HG02840 (cell line): ENCODE data around the gene IL1RAP.
"Not testable (repeated sequence)": the region's sequence is repeated elsewhere in the genome, so short reads cannot be mapped to it uniquely, and the experiment has no call there.

ENCODE experiments used
- ATAC-seq: cut with Tn5 transposase; IDR thresholded peaks from one replicate; pipeline ENCODE4 v1.9.1; 2021; ENCODE audit warnings: mild to moderate bottlenecking, moderate library complexity, moderate number of reproducible peaks; ENCODE audit not compliant: unreplicated experiment, low FRiP score

IL1RAP gene

DNA sequence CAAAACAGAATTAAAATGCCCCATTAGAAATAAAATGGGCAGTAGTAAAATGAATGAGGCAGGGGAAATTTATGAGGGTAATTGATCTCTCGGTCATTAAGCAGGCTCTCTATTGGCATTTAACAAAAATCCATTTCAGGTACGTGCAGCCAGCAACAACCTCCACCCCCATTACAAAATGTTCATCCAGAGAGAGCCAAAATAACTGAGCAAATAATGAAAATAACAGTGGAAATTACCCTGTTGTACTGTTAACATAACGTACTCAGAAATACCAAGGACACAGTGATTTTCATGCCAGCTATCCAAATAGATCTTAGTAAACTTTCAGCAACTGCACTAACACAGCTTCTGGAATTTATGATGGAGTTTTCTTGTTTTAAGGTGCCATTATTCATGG is 127.7 kb downstream of the IL1RAP start:
- no peak for ATAC-seq

DNA sequence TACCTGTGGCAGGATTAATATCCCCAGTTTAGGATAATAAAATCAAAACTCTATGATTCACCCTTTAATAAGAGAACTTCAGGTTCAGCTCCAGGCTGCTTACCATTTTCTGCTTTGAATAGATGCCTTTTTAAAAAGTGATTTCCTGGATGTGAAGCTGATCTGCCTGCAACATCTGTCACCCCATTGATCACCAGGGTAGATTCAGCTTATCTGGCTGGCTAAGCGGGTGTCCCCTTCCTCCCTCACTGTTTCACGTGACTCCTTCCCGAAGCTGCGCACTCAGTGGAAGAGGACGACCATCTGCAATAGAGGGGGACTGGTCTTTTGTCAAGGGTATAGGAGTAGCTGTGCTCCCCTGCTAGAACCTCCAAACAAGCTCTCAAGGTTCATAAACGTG is 128.1 kb downstream of the IL1RAP start:
- ATAC-seq: no peak

DNA sequence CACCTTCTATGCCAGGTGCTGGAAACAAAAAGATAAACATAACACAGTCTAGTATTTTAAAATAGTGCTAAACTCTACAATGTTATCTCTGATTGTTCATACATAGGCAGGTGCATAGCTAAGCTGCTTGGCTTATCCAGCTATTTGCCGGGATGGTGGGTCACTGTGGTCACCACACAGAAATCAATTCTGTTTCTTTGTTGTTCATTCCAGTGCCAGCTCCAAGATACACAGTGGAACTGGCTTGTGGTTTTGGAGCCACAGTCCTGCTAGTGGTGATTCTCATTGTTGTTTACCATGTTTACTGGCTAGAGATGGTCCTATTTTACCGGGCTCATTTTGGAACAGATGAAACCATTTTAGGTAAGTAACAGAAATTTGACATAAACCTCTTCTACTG is 130.2 kb downstream of the IL1RAP start:
- ATAC-seq: no peak

- ATAC-seq: no peak
Observed at GRCh38 chr3:190644766-190645165, 130.9 kb downstream of the IL1RAP start.

DNA sequence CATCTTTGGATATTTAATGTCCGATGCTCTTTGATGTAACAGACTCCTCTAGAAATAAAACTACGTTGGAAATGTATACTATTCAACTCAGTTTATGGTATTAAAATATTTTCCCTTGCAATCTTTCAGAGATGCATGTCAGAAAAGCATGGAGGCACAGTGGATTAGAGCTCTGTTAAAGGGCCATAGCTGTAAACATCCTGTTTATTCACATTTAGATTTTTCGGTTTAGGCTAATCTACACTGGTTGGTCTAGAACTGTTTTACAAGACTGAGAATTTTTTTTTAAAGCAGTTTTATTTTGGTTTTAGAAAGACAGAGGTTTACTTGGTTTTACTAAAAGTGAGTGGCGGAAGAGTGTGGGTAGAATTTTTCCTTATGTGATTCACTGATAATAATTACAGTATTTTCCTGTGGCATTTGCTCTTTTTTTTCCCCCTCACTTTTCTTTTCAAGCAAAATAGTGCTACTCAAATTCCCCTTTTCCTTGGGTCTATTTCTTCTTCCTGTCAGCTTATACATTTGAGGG is 132.1 kb downstream of the IL1RAP start:
- no peak for ATAC-seq

DNA sequence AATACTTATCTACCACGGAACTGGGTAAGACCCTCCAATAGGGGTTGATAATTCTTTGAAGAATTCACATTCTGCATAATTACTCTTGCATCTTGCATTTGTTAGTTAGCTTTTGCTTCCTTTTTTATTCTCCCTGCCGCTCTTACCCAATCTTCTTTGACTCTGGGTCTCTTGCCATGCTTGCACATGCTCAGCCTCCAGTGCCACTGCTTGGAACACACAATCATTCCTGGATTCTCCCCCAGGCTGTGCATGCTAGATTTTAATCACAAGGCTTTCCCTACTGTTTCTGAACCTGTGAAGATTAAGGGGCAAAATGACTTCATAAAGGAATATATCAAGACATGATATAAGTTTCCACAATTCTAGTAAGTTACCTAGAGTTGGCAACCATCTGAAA is 133.1 kb downstream of the IL1RAP start:
- no peak for ATAC-seq

GRCh38 chr3:190655933-190656332 is 142.0 kb downstream of the IL1RAP start:
- no peak for ATAC-seq

- ATAC-seq: no peak
Observed at GRCh38 chr3:190658106-190658505, 144.2 kb downstream of the IL1RAP start.

DNA sequence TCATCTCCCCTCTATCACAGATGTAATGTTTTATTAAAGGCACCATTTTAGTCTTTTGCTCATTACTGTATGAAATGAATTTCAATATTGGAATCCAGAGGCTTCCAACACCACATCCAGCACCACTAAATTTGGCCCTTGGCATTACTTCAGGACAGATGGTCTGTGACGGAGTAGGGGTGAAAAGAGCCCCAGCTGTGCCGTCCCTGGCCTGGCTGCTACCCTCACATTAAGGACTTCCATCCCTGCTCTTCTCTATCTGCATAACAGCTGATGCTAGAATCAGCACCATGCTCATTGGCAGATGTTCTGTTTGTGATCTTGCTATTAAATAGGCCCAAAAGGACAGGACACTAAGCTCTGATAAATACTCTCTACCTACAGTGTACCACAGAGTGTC is 152.9 kb downstream of the IL1RAP start:
- ATAC-seq: no peak

DNA sequence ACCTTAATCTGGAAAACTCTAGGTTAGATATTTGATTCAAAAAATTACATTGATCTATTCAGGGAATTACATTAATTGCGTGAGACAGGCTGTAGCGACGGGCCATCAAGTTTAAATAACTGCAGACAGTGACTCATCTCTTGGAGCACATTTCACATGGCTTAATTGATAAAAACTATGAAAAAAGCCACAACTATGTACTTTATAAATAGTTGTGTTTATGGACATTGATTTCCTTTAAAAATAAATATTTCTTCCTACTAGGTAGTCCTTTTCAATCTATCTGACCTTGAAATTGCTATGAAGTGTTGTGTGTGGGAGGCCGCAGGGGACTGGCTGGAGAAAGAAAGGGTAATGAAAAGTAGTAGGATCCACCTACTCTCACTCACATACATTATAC is 157.8 kb downstream of the IL1RAP start:
- ATAC-seq: no peak

DNA sequence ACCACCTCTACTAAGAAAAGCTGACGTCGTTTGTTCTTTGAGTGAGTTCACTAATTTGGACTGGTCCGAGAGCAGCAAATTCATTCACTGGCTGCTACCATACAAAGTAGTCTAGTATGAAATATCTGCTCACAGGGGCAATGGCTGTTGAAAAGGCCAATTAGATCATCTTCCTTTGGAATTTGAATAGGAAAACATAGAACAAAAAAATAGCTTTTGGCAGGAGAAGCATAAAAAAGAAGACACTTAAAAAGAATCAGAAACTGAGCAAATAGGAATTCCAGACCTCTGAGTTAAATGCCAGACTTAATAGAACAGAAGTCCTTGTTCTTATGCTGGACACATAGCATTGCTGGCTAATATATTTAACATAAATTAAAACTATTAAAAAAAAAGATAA is 159.3 kb downstream of the IL1RAP start:
- no peak for ATAC-seq

DNA sequence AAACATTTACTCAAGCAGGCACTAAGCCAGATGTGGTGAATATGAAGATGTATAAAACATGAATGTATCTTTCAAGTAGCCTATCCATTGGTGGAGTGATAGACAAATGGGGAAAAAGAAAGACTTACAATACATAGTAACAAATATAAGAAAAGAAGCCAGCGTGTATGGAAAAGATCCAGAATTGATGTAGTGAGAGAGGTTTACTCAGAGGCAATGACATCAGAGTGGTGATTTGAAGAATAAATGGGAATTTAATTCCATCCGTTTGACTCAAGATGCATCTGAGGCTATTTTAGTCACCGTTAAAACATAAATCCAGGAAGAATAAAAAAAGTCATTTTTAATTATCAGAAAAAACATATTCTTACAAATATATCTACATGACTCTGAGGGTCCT is 162.6 kb downstream of the IL1RAP start:
- no peak for ATAC-seq

- ATAC-seq: no peak
Observed at GRCh38 chr3:190677001-190677400, 163.1 kb downstream of the IL1RAP start.

- not testable (repeated sequence) for ATAC-seq
Observed at GRCh38 chr3:190677868-190678267, 164.0 kb downstream of the IL1RAP start.

DNA sequence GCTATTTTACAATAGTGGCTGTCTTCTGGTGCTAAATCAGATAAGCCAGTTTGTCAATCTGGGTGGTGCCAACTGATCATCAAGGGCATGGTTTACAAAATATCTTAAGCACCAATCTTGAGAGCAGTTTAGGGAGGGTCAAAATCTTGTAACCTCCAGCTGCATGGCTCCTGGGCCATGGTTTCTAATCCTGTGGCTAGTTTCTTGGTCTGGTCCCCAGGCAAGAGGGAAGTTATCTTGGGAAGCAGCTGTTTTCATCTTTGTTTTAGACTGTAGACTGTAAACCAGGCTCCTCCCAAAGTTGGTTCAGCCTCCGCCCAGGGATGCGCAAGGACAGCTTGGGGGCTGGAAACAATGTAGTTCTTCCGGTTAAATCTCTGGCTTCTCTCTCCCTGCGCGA is 166.8 kb downstream of the IL1RAP start:
- no peak for ATAC-seq

DNA sequence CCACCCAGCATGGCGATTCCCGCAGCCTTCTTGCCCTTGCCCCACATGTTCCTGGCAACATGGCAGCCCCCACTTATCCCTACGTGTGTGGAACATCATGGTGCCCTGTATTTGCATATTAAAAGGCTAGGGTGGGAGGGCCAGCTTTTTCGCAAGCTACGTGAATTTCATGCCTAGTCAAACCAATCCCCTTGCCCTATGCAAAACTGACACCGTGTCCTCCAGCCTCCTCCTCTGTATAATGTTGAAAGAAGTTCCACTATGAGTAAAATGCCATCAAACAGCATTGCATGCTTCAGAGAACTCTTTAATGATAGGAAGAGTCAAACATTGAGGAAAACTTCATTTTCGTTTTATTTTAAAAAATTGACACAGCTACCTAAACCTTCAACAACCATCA is 170.9 kb downstream of the IL1RAP start:
- ATAC-seq: no peak

DNA sequence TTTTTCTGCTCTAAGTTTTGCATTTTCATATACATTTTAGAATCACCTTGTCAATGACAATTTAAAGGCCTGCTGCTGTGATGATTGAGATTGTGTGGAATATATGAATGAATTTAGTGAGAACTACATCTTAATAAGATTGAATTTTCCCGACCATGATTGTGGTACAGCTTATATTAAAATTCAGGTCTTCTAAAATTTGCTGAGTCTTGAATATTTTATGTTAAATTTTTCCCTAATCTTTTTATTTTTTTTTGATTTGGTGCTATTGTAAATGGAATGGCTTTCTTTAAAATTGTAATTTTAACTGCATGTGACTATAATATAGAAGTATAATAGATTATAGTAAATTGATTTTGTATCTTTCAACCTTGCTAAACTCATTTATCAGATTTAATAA is 172.1 kb downstream of the IL1RAP start:
- no peak for ATAC-seq

GRCh38 chr3:190690246-190690645 is 176.4 kb downstream of the IL1RAP start:
- no peak for ATAC-seq

- no peak for ATAC-seq
Observed at GRCh38 chr3:190692256-190692655, 178.4 kb downstream of the IL1RAP start.

- ATAC-seq: no peak
Observed at GRCh38 chr3:190694335-190695001, 180.6 kb downstream of the IL1RAP start.

- no peak for ATAC-seq
Observed at GRCh38 chr3:190695225-190695624, 181.3 kb downstream of the IL1RAP start.

- no peak for ATAC-seq
Observed at GRCh38 chr3:190695994-190696393, 182.1 kb downstream of the IL1RAP start.
